ENCODE data around the gene PUS7L.

DNA sequence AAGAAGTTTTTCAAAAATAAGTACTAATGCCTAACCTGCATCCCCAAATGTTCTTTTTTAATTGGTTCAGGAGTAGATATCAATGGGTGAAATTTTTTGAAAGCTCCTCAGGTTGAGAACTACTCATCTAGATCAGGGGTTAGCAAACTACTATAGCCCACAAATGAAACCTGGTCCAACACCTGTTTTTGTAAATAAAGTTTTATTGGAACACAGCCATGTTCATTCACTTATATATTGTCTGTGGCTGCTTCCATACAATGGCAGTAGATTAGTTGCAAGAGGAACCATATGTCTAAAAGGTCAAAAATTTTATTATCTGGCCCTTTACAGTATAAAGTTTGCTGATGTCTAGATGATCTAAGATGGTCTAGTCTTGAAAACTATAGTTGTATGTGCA, 13.8 kb downstream of the PUS7L start:
- TF ChIP-seq, protein P1, sequence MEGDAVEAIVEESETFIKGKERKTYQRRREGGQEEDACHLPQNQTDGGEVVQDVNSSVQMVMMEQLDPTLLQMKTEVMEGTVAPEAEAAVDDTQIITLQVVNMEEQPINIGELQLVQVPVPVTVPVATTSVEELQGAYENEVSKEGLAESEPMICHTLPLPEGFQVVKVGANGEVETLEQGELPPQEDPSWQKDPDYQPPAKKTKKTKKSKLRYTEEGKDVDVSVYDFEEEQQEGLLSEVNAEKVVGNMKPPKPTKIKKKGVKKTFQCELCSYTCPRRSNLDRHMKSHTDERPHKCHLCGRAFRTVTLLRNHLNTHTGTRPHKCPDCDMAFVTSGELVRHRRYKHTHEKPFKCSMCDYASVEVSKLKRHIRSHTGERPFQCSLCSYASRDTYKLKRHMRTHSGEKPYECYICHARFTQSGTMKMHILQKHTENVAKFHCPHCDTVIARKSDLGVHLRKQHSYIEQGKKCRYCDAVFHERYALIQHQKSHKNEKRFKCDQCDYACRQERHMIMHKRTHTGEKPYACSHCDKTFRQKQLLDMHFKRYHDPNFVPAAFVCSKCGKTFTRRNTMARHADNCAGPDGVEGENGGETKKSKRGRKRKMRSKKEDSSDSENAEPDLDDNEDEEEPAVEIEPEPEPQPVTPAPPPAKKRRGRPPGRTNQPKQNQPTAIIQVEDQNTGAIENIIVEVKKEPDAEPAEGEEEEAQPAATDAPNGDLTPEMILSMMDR (IDR thresholded peaks at IDR 0.05; ENCODE audit: poor library complexity, severe bottlenecking), result no peak
- TF ChIP-seq, protein P2, sequence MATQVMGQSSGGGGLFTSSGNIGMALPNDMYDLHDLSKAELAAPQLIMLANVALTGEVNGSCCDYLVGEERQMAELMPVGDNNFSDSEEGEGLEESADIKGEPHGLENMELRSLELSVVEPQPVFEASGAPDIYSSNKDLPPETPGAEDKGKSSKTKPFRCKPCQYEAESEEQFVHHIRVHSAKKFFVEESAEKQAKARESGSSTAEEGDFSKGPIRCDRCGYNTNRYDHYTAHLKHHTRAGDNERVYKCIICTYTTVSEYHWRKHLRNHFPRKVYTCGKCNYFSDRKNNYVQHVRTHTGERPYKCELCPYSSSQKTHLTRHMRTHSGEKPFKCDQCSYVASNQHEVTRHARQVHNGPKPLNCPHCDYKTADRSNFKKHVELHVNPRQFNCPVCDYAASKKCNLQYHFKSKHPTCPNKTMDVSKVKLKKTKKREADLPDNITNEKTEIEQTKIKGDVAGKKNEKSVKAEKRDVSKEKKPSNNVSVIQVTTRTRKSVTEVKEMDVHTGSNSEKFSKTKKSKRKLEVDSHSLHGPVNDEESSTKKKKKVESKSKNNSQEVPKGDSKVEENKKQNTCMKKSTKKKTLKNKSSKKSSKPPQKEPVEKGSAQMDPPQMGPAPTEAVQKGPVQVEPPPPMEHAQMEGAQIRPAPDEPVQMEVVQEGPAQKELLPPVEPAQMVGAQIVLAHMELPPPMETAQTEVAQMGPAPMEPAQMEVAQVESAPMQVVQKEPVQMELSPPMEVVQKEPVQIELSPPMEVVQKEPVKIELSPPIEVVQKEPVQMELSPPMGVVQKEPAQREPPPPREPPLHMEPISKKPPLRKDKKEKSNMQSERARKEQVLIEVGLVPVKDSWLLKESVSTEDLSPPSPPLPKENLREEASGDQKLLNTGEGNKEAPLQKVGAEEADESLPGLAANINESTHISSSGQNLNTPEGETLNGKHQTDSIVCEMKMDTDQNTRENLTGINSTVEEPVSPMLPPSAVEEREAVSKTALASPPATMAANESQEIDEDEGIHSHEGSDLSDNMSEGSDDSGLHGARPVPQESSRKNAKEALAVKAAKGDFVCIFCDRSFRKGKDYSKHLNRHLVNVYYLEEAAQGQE (IDR thresholded peaks at IDR 0.05; ENCODE audit: borderline replicate concordance), result no peak
- TF ChIP-seq POLR2AphosphoS5 (IDR thresholded peaks at IDR 0.05), result no peak
- TF ChIP-seq EZH2 (IDR thresholded peaks at IDR 0.05; ENCODE audit: borderline replicate concordance, insufficient read depth, low read length, poor library complexity, severe bottlenecking), result no peak
- TF ChIP-seq TAF1 (IDR thresholded peaks at IDR 0.05; ENCODE audit: low read depth), result no peak
